Breast epithelium (tissue), 3 donors: ENCODE measurements around the gene PKD1L1.

Experiments used
- POLR2A ChIP-seq: fragments of 450-650 bp; IDR thresholded peaks from one replicate; pipeline ENCODE4 v1.6.1; 2016; ENCODE audit warnings: antibody characterized with exemption, mild to moderate bottlenecking, moderate library complexity
- TF ChIP-seq, protein P1 (sequence below), 3 donors: fragments of 450-650 bp; IDR thresholded peaks; one replicate each; pipeline ENCODE4 v1.5.1; 2016 to 2017; ENCODE audit warnings: antibody characterized with exemption in 3 of 3, mild to moderate bottlenecking in 3 of 3, moderate library complexity in 3 of 3

DNA sequence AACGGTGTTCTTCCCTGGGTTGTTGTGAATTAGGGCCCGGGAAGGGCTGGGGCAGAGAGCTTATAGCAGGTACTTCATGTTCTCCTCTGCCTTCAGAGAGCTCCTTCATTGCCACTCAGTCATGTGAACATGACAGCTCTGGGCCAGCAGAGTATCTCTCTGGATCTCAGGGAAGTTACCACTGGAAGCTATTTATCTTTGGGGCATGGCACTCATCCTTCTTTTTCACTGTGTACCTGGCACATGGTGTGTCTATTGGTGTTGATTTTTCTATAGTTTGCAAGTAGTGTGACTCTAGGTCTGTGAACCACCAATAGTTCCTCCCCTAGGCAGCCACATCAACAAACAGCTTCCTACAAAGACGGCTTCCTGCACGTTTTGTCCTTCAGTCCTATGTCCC, 156.6 kb downstream of the PKD1L1 start:
- no peak for TF ChIP-seq POLR2A
- TF ChIP-seq, protein P1, sequence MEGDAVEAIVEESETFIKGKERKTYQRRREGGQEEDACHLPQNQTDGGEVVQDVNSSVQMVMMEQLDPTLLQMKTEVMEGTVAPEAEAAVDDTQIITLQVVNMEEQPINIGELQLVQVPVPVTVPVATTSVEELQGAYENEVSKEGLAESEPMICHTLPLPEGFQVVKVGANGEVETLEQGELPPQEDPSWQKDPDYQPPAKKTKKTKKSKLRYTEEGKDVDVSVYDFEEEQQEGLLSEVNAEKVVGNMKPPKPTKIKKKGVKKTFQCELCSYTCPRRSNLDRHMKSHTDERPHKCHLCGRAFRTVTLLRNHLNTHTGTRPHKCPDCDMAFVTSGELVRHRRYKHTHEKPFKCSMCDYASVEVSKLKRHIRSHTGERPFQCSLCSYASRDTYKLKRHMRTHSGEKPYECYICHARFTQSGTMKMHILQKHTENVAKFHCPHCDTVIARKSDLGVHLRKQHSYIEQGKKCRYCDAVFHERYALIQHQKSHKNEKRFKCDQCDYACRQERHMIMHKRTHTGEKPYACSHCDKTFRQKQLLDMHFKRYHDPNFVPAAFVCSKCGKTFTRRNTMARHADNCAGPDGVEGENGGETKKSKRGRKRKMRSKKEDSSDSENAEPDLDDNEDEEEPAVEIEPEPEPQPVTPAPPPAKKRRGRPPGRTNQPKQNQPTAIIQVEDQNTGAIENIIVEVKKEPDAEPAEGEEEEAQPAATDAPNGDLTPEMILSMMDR (IDR thresholded peaks at IDR 0.05), result no peak
